ENCODE data around the gene PRRX1.

GRCh38 chr1:170698301-170699275 lies 34.7 kb downstream of the PRRX1 start:
- TF ChIP-seq, protein P1, sequence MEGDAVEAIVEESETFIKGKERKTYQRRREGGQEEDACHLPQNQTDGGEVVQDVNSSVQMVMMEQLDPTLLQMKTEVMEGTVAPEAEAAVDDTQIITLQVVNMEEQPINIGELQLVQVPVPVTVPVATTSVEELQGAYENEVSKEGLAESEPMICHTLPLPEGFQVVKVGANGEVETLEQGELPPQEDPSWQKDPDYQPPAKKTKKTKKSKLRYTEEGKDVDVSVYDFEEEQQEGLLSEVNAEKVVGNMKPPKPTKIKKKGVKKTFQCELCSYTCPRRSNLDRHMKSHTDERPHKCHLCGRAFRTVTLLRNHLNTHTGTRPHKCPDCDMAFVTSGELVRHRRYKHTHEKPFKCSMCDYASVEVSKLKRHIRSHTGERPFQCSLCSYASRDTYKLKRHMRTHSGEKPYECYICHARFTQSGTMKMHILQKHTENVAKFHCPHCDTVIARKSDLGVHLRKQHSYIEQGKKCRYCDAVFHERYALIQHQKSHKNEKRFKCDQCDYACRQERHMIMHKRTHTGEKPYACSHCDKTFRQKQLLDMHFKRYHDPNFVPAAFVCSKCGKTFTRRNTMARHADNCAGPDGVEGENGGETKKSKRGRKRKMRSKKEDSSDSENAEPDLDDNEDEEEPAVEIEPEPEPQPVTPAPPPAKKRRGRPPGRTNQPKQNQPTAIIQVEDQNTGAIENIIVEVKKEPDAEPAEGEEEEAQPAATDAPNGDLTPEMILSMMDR (conservative IDR thresholded peaks at IDR 0.05; ENCODE audit: low read depth, low read length) = no peak
- TF ChIP-seq EZH2 (IDR thresholded peaks at IDR 0.05; ENCODE audit: borderline replicate concordance, low read depth, low read length, poor library complexity, severe bottlenecking) = no peak
